Measurements from ENCODE around the gene CD63.

GRCh38 chr12:55739025-55739378, 10.2 kb upstream of the CD63 start:
- no peak for TF ChIP-seq ZBTB33 (CRISPR knock-in tag; IDR thresholded peaks at IDR 0.05)
- no peak for TF ChIP-seq POGK (CRISPR knock-in tag; conservative IDR thresholded peaks at IDR 0.05)
- TF ChIP-seq EZH2 (conservative IDR thresholded peaks at IDR 0.05; ENCODE audit: low read depth, low read length): no peak

Measured in HepG2 (cell line).